ENCODE data around the gene DEFB121. TPM values are rescaled to one million over a fixed set of nuclear protein-coding genes. Genes with fewer than 3 reads are reported as not detected.

DEFB121 gene
- total RNA-seq, result not detected in 2 replicates

GRCh38 chr20:31406115-31406514 lies at the start of gene DEFB121:
Gene DEFB121, minus strand, starts transcription at chr20:31406215. Its CDS starts 63 bp downstream, at chr20:31406152.

GRCh38 chr20:31440012-31440659 lies 34.1 kb upstream of the DEFB121 start, which contains the start of gene DEFB123:
Gene DEFB123, plus strand, starts transcription at chr20:31440632. Its CDS starts 67 bp downstream, at chr20:31440699.

GRCh38 chr20:31390490-31390889 lies 15.5 kb downstream of the DEFB121 start, which contains the start of gene DEFB119:
Gene DEFB119, minus strand, starts transcription at chr20:31390590. Its CDS starts 107 bp downstream, at chr20:31390483.

GRCh38 chr20:31368301-31368700 lies 37.7 kb downstream of the DEFB121 start, which contains the start of gene DEFB118:
Gene DEFB118, plus strand, starts transcription at chr20:31368601. Its CDS starts 50 bp downstream, at chr20:31368651.

Other genes starting within 250 kb of the DEFB121 start
- gene DEFB115, start 148.6 kb downstream of the DEFB121 start, total RNA-seq, result not detected in 2 replicates
- gene DEFB116, start 97.6 kb downstream of the DEFB121 start, total RNA-seq, result not detected in 2 replicates
- not detected in 2 replicates for gene DEFB118, start 37.6 kb downstream of the DEFB121 start, total RNA-seq
- gene DEFB119, start 15.6 kb downstream of the DEFB121 start, total RNA-seq, result not detected in 2 replicates
- not detected in 2 replicates for gene DEFB123, start 34.4 kb upstream of the DEFB121 start, total RNA-seq
- not detected in 2 replicates for gene DEFB124, start 68.9 kb upstream of the DEFB121 start, total RNA-seq
- gene REM1, start 69.1 kb upstream of the DEFB121 start, total RNA-seq, result not detected in 2 replicates
- gene HM13, start 108.2 kb upstream of the DEFB121 start, total RNA-seq, result 37.5 and 53.5 TPM in 2 replicates
- gene ID1, start 199.1 kb upstream of the DEFB121 start, total RNA-seq, result 209 and 1,113 TPM in 2 replicates
- gene COX4I2, start 231.7 kb upstream of the DEFB121 start, total RNA-seq, result not detected in 2 replicates

All from tracheal epithelial cell (primary cell).